Duodenal mucosa (tissue), 2 donors: ENCODE data around the gene SHLD2.
"Not testable (repeated sequence)": the region's sequence is repeated elsewhere in the genome, so short reads cannot be mapped to it uniquely, and the experiment has no call there.

Source experiments
- H3K27ac ChIP-seq: one replicate; pipeline ENCODE4 v1.7.0; 2013; ENCODE audit warnings: low read depth, low read length
- H3K27me3 ChIP-seq, 2 donors: one replicate each; pipeline ENCODE4 v1.7.0; 2013; ENCODE audit warnings: low read length in 2 of 2, control low read depth in 1 of 2; ENCODE audit not compliant: insufficient read depth in 2 of 2, control insufficient read depth in 1 of 2
- H3K36me3 ChIP-seq, 2 donors: one replicate each; pipeline ENCODE4 v1.7.0; 2013; ENCODE audit warnings: low read length in 2 of 2, control low read depth in 1 of 2; ENCODE audit not compliant: insufficient read depth in 2 of 2, control insufficient read depth in 1 of 2
- H3K4me1 ChIP-seq, 2 donors: one replicate each; pipeline ENCODE4 v1.7.0; 2013; ENCODE audit warnings: low read length in 2 of 2, control low read depth in 1 of 2; ENCODE audit not compliant: insufficient read depth in 2 of 2, control insufficient read depth in 1 of 2
- H3K4me3 ChIP-seq, 2 donors: one replicate each; pipeline ENCODE4 v1.7.0; 2013; ENCODE audit warnings: low read length in 2 of 2, low read depth in 1 of 2
- H3K9ac ChIP-seq, 2 donors: one replicate each; pipeline ENCODE4 v1.7.0; 2013; ENCODE audit warnings: low read length in 2 of 2, low read depth in 1 of 2
- H3K9me3 ChIP-seq, 2 donors: one replicate each; pipeline ENCODE4 v1.7.0; 2013; ENCODE audit warnings: low read length in 2 of 2, control low read depth in 1 of 2; ENCODE audit not compliant: control insufficient read depth in 1 of 2

Gene SHLD2

GRCh38 chr10:87104727-87105126 is 9.7 kb downstream of the SHLD2 start:
- peaks cover 15 to 35% of the 10 kb centered on the region in 2 donors for H3K36me3 ChIP-seq
- not testable (repeated sequence) for H3K9me3 ChIP-seq, H3K4me3 ChIP-seq

GRCh38 chr10:87105446-87106124 is 10.6 kb downstream of the SHLD2 start:
- Histone ChIP-seq H3K27ac (no peak overlapping the region), H3K36me3 (peaks cover 15 to 35% of the 10 kb centered on the region in 2 donors), H3K9me3 (no peaks in the 10 kb centered on the region), H3K4me1 (no peaks in the 10 kb centered on the region), H3K27me3 (no peaks in the 10 kb centered on the region), H3K9ac (no peak overlapping the region), H3K4me3 (no peak overlapping the region)

More at GRCh38 chr10:87104727-87105126, 9.7 kb downstream of the SHLD2 start:
- not testable (repeated sequence) for H3K27ac ChIP-seq, H3K9ac ChIP-seq, H3K27me3 ChIP-seq, H3K4me1 ChIP-seq

GRCh38 chr10:87118122-87118521 is 23.1 kb downstream of the SHLD2 start:
- not testable (repeated sequence) for H3K4me1 ChIP-seq, H3K27me3 ChIP-seq, H3K27ac ChIP-seq, H3K9ac ChIP-seq, H3K36me3 ChIP-seq, H3K4me3 ChIP-seq, H3K9me3 ChIP-seq

GRCh38 chr10:87119029-87119428 is 24.0 kb downstream of the SHLD2 start:
- H3K4me1 ChIP-seq, H3K9ac ChIP-seq, H3K36me3 ChIP-seq, H3K27me3 ChIP-seq, H3K4me3 ChIP-seq, H3K27ac ChIP-seq, H3K9me3 ChIP-seq: not testable (repeated sequence)

- not testable (repeated sequence) for H3K27ac ChIP-seq, H3K27me3 ChIP-seq, H3K9ac ChIP-seq, H3K4me3 ChIP-seq, H3K4me1 ChIP-seq, H3K9me3 ChIP-seq, H3K36me3 ChIP-seq
Measured at GRCh38 chr10:87123351-87123750, 28.3 kb downstream of the SHLD2 start.

GRCh38 chr10:87127048-87127447 is 32.0 kb downstream of the SHLD2 start:
- H3K4me3 ChIP-seq, H3K36me3 ChIP-seq, H3K27ac ChIP-seq: not testable (repeated sequence)

GRCh38 chr10:87127607-87128156 is 32.7 kb downstream of the SHLD2 start:
- not testable (repeated sequence) for H3K27me3 ChIP-seq, H3K27ac ChIP-seq, H3K4me1 ChIP-seq, H3K9ac ChIP-seq, H3K4me3 ChIP-seq, H3K36me3 ChIP-seq, H3K9me3 ChIP-seq

More at GRCh38 chr10:87127048-87127447, 32.0 kb downstream of the SHLD2 start:
- not testable (repeated sequence) for H3K9ac ChIP-seq, H3K9me3 ChIP-seq, H3K4me1 ChIP-seq, H3K27me3 ChIP-seq

- not testable (repeated sequence) for H3K4me1 ChIP-seq, H3K9ac ChIP-seq, H3K9me3 ChIP-seq, H3K27ac ChIP-seq, H3K4me3 ChIP-seq, H3K36me3 ChIP-seq, H3K27me3 ChIP-seq
Measured at GRCh38 chr10:87132176-87132575, 37.2 kb downstream of the SHLD2 start.

GRCh38 chr10:87133936-87134335 is 38.9 kb downstream of the SHLD2 start:
- H3K4me3 ChIP-seq, H3K27ac ChIP-seq, H3K9ac ChIP-seq, H3K9me3 ChIP-seq, H3K36me3 ChIP-seq, H3K4me1 ChIP-seq, H3K27me3 ChIP-seq: not testable (repeated sequence)

- not testable (repeated sequence) for H3K9me3 ChIP-seq, H3K4me3 ChIP-seq, H3K36me3 ChIP-seq, H3K27ac ChIP-seq, H3K4me1 ChIP-seq, H3K27me3 ChIP-seq, H3K9ac ChIP-seq
Measured at GRCh38 chr10:87134440-87134839, 39.4 kb downstream of the SHLD2 start.

GRCh38 chr10:87137478-87137877 is 42.5 kb downstream of the SHLD2 start:
- H3K9me3 ChIP-seq, H3K36me3 ChIP-seq, H3K9ac ChIP-seq, H3K4me3 ChIP-seq, H3K27me3 ChIP-seq, H3K4me1 ChIP-seq, H3K27ac ChIP-seq: not testable (repeated sequence)
